Stimulated activated CD8-positive, alpha-beta memory T cell treated with anti-CD3 and anti-CD28 coated beads, Interleukin-12 subunit alpha, Interleukin-12 subunit beta, amount 100 ng/mL, for 1 hour (primary cell): Measurements from ENCODE around the gene NKTR.
"Not testable (repeated sequence)": the region's sequence is repeated elsewhere in the genome, so short reads cannot be mapped to it uniquely, and the experiment has no call there.

Source experiments
- DNase-seq: peaks from one replicate; pipeline ENCODE4 v3.0.0-alpha.2; 2020; ENCODE audit warnings: low read depth

Gene NKTR

DNA sequence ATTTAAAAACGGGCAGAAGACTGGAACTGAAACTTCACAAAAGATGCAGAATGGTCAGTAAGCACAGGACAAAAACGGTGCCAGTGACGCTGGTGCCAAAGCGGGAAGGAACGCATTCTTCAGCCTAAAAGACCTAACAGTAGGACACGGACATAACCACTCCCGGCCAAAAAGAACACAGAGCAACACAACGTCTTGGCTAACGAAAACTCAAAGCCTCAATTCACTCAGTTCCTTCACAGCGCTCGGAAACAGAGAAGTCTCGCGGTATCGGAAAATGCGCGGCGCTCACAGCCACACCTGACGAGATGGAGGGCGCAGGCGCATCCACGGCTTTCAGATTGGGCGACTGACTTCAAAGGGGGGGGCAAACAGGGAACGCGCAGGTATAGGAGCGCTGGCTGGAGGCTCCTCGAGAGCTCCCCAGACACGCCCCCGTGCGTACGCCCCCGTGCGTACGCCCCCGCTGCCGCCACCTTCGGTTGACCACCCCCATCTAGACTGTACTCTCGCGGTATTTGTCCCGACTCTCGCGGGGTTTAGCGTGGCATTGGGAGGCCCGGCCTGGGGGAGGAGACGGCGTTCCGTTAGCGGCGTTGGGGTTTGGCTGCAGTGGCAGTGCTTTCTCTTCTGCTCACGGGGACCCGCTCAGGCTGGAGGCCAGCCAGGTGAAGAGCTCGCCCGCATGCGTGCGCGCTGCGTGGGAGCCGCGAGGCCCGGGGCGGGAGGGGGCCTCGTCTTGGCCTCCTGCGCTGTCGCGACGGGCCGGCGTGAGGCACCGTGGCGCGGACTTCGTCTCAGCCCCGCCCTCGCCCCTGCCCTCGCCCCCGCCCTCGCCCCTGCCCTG is at the start of gene NKTR:
NKTR (plus strand) TSS at position 576 of the 847 bp plus-strand sequence. CDS start 321 bp downstream, outside the sequence.
- DNase-seq, result peak; percentile 98

- DNase-seq, result no peak
These were observed 47.7 kb upstream of the NKTR start for GRCh38 chr3:42552830-42553229.

DNA sequence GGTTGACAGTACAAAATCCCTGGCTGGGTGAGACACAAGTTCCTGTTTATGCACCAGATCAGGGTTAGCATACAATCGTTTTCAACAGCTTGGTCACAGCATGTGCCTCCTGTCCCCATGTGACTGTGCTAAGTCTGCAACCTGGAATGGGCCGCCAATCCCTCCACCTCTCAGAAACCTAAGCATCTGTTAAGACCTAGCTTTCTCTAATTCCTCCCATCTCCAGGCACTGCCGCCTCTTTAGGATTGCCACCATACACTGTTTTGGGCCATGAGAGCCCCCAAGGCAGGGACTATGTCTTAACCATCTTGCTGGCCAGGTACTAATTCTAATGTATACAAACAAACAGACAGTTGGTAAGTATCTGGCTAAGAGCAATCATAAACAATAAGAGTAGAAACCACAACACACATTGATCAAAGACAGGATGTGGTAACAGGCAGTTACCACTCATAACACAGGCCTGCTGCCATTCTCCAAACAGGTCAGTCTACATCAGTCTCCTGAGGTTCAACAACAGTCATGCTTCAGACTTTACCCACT is 44.3 kb upstream of the NKTR start:
- DNase-seq, result no peak

DNA sequence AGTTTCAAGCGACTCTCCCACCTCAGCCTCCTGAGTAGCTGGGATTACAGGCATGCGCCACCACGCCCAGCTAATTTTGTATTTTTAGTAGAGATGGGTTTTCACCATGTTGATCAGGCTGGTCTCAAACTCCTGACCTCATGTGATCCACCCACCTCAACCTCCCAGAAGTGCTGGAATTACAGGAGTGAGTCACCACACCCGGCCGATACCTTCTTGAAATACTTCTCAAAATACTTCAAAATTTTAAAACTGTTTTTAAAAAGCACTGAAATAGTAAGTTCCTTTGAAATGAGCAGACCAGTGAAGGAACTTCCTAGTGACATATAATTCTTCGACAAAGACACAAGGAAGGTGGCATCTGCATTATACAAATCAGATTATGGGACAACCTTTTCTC is 43.7 kb upstream of the NKTR start:
- DNase-seq, result not testable (repeated sequence)

DNA sequence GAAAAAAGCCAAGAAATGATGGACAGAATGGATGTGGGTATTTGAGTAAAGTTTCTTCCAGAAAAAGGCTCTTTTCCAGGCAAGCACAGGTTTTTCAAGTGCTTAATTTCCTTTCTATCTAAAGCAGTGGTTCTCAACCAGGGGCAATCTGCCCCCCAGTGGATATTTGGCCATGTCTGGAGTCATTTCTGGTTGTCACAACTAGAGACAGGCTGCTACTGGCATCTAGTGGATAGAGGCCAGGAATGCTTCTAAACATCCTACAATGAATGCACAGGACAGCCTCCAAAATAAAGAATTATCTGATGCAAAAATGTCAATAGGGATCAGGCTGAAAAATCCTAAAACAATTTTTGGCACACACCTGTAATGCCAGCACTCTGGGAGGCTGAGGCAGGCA is 42.6 kb upstream of the NKTR start:
- no peak for DNase-seq

GRCh38 chr3:42562047-42562907 is 38.2 kb upstream of the NKTR start:
- no peak for DNase-seq

GRCh38 chr3:42569593-42570142 is 30.8 kb upstream of the NKTR start:
- no peak for DNase-seq

DNA sequence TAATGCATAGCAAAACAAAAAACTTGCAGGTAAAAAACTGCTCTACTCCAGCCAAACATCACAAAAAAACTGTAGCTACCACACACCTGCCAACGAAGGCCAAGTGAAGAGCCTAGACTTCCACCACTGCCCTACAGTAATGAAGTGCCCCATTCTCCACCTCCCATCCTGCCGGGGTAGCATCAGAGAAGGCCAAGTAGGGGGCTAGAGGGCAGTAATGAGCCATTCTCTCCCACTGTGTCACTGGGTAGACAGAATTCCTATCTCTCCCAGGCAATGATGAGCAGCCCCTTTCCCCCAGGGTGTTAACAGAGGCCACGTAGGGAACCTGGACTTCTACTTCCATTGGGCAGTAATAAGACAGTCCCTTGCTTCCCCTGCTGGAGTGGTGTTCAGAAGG is 28.2 kb upstream of the NKTR start:
- DNase-seq, result no peak

DNA sequence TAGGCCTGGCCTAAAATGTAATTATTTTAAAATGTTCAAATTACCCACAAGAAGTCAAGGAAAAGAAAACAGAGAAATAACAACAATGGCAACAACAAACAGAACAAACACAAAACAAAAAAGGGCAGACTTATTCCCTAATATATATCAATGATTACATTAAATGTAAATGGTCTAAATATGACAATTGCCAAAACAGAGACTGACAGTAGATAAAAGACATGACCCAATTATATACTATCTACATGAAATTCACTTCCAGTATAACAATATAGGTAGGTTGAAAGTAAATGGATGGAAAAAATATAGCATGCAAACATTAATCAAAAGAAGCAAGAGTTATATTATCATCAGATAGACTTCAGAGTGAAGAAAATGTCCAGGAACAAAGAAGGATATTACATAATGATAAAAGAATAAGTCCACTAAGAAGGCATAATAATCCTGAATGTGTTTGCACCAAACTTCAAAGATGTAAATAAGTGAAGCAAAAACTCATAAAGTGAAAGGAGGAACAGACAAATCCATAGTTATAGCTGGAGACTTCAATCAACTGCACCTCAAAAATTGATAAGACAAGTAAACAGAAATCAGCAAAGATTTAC is 25.2 kb upstream of the NKTR start:
- no peak for DNase-seq

DNA sequence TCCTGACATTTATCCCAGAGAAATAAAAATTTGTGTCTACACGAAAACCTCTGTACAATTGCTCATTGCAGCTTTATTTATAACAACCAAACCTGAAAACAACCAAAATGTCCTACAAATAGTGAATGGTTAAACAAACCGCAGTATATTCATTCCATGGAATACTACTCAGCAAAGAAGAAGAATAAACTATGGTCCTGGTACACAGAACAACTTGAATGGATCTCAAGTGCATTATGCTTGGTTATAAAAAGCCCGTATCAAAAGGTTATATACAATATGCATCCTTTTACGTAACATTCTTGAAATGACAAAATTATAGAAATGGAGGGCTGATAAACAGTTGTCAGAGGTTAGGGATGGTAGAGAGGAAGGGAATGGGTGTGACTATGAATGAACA is 22.4 kb upstream of the NKTR start:
- DNase-seq, result no peak

DNA sequence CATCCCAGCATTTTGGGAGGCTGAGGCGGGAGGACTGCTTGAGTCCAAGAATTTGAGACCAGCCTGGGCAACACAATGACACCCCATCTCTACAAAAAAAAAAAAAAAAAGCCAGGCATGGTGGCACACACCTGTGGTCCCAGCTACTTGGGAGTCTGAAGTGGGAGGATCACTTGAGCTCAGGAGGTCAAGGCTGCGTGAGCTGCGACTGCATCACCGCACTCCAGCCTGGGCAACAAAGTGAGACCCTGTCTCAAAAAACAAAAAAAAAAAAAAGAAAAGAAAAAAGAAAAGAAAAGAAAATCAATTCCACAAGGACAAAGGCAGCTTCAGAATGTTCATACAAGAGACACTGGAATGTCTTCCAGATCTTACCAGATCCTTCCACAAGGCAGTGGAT is 21.1 kb upstream of the NKTR start:
- not testable (repeated sequence) for DNase-seq

- DNase-seq, result no peak
These were observed 19.1 kb upstream of the NKTR start for GRCh38 chr3:42581400-42581708.

DNA sequence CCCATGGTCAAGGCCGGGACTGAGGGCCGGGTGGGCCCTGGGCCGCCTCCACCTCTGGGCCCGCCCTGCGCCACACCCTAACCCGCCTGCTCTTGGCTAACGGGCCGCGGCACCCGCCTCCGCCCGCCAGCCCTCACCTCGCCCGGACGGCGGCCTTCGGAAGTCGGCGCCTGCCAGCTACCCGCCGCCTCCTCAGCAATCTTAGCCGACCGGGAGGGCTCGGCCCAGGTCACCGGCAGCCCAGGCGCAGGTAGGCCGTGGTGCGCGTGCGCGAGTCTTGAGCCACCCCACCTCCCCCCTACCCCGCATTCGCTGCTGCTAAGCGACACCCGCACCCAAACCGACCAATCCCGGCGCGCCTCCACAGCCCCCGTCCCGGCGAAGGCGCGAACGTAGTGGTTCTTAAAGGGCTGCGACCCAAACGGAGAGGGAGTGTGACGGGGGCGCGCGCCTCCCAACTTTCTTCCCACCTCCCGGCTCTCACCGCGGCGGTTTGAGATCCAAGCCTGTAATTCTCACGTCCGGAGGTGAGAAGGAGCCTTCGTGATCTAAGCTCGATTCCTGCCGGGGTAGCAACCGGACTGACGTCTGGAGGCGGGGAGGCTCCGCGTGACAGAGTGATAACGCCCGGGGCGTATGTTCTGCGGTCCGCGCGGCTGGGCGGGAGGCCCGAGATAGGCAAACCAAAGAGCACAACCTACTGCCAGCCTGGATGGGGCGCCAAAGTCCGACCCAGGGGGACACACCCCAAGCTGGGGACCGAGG is 18.6 kb upstream of the NKTR start, which contains the start of gene SEC22C:
SEC22C (minus strand) TSS at position 259 of the 765 bp plus-strand sequence. CDS start 12,921 bp downstream, outside the sequence.
- DNase-seq, result peak; percentile 96

DNA sequence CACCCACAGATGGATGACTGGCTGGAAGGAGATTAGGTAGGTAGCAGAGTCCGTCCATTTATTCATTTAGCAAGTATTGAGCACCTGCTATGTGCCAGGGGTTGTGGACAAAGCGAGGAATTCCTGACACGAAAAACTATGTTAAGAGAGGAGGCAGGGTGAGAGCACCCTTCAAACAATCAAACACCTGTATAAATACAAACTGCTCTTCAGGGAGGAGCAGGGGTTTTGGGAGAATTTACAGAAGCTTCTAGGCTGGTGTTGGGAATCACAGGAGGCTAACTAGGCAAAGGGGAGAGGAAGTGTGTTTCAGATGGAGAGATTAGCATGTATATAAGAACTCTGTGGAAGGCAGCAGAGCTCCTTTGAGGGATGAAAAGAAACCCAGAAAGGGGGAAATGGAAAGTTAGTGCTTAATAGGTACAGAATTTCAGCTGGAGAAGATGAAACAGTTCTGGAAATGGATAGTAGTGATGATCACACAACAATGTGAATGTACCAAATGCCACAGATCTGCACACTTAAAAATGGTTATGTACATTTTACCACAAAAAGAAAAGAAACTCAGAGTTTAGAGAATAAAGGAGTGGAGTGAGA is 17.9 kb upstream of the NKTR start:
- no peak for DNase-seq

GRCh38 chr3:42588625-42589024 is 11.9 kb upstream of the NKTR start:
- no peak for DNase-seq

DNA sequence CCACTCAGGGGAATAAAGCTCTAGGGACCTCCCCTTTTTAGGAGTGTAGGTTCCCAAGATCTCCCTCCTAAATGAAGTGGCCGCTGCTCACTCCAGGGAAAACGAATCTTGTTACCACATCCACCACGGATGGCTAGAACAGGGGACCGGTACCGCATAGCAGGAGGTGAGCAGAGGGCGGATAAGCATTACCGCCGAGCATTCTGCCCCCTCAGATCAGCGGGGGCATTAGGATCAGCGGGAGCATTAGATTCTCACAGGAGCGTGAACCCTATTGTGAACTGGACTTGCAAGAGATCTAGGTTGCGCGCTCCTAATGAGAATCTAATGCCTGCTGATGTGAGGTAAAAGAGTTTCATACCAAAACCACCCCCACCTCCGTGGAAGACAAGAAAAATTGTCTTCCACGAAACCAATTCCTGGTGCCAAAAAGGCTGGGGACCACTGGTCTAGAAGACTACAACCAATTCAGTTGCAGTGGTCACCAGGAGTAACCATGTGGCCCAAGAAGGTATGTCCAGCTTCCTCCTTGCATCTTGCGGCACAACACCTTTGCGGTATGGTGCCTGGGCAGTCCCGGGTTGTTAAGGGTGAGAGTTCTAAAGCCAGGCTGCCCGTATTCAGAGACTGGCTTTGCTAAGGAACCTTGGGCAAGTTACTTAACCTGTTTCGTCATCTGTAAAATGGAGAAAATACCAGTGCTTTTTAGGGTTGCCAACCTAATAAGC is 10.9 kb upstream of the NKTR start:
- DNase-seq, result no peak

DNA sequence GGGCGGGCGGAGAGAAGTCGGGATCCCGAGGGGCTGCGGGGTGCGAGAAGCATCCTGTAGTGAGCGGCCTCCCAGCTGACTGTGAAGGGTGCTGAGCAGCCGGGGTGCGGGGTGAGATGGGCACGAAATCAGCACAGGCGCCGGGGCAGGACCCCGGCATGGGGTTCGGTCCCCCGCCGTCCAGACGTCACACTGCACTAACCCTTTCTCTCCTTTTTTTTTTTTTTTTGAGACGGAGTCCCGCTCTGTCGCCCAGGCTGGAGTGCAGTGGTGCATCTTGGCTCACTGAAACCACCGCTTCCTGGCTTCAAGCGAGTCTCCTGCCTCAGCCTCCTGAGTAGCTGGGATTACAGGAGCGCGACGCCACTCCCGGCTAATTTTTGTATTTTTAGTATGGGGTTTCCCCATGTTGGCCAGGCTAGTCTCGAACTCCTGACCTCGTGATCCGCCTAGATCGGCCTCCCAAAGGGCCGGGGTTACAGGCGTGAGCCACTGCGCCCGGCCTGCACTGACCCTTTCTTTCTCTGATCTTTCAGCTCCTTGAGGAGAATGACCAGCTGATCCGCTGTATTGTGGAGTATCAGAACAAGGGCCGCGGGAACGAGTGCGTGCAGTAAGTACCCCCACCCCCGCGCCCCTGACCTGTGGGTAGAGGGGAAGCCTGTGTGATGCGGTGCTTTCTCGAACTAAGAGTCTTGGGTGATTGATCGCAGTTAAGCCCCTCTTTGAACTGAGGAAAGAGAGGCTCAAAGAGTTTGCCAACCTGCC is 9.3 kb upstream of the NKTR start:
- no peak for DNase-seq

DNA sequence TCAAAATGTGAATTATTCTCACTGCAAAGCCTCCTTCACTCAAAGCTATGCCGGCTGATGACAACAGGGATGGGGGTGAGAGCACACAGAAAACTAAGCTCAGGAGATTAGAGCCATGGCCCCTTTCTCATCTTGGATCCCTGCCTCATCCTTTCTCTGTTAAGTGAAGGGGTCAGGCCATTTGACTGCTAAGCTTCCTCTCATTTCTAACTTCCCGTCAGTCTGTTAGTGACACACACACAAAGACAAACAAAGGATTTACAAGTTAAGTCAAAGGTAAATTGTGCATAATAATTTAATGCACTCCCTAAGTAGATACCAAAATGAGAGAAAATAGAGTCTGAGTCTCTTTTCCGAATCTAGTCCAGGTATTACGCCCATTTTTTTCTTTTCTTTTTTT is 8.7 kb upstream of the NKTR start:
- no peak for DNase-seq

GRCh38 chr3:42593635-42594034 is 6.9 kb upstream of the NKTR start:
- no peak for DNase-seq

GRCh38 chr3:42595682-42596081 is 4.8 kb upstream of the NKTR start:
- no peak for DNase-seq
